T-cell (primary cell): ENCODE measurements around the gene LSG1. TPM values are rescaled to one million over a fixed set of nuclear protein-coding genes. Genes with fewer than 3 reads are reported as not detected.

Experiments used
- ATAC-seq, 4 experiments: fragments of 200-7000 bp in 3 of 4; fragments of 150-1000 bp in 1 of 4; cut with Tn5 transposase; replicated peaks in 1 of 4; 1 replicate in 3 of 4; 2 replicates in 1 of 4; pipeline ENCODE4 v1.10.0; 2021; ENCODE audit warnings: moderate library complexity in 3 of 4, mild to moderate bottlenecking in 2 of 4, moderate number of reproducible peaks in 1 of 4
- CTCF ChIA-PET, 2 donors: fragments of 300-600 bp; sonication (Branson Sonifier 250); formaldehyde crosslinking; loops; one replicate each; lab custom pipeline; 2022; ENCODE audit warnings: antibody characterized with exemption in 2 of 2; lab: Charles Lee
- POLR2A ChIA-PET, 2 donors: fragments of 300-600 bp; sonication (Branson Sonifier 250); formaldehyde crosslinking; loops; one replicate each; lab custom pipeline; 2022; ENCODE audit warnings: antibody characterized with exemption in 2 of 2; lab: Charles Lee
- DNase-seq, 35 experiments: peaks; one replicate each; pipeline versions ENCODE4 v3.0.0 to v3.0.0-alpha.2; 2013 to 2023
- H3K27ac ChIP-seq: one replicate; pipeline ENCODE4 v1.5.1; 2013; ENCODE audit warnings: low read length
- H3K27me3 ChIP-seq, 2 experiments: replicated peaks in 1 of 2; 1 replicate in 1 of 2; 2 replicates in 1 of 2; pipeline versions ENCODE4 v1.6.1 to v1.7.0; 2013; ENCODE audit warnings: low read length in 1 of 2, mixed read lengths in 1 of 2; ENCODE audit not compliant: control insufficient read depth in 2 of 2, insufficient read depth in 2 of 2; ENCODE audit errors: extremely low read depth in 1 of 2
- H3K36me3 ChIP-seq, 2 donors: 1 replicate in 1 of 2; 2 replicates in 1 of 2; pipeline versions ENCODE4 v1.6.1 to v1.7.0; 2013; ENCODE audit warnings: low read length in 1 of 2; ENCODE audit not compliant: control insufficient read depth in 2 of 2, insufficient read depth in 1 of 2; ENCODE audit errors: extremely low read depth in 1 of 2
- H3K4me1 ChIP-seq, 2 experiments: 1 replicate in 1 of 2; 2 replicates in 1 of 2; pipeline versions ENCODE4 v1.6.1 to v1.7.0; 2013; ENCODE audit warnings: low read length in 2 of 2, mixed read lengths in 1 of 2; ENCODE audit not compliant: insufficient read depth in 2 of 2, control insufficient read depth in 1 of 2; ENCODE audit errors: extremely low read depth in 1 of 2
- H3K4me3 ChIP-seq, 2 donors: 1 replicate in 1 of 2; 2 replicates in 1 of 2; pipeline versions ENCODE4 v1.5.1 to v1.7.0; 2013; ENCODE audit warnings: mild to moderate bottlenecking in 2 of 2, low read length in 1 of 2, moderate library complexity in 1 of 2; ENCODE audit not compliant: control insufficient read depth in 1 of 2; ENCODE audit errors: extremely low read depth in 1 of 2
- H3K9me3 ChIP-seq: 2 replicates; pipeline ENCODE4 v1.7.0; 2013
- H3K27ac Mint-ChIP-seq, 2 donors: one replicate each; pipeline ENCODE4 v1.8.0; 2020 to 2021; ENCODE audit warnings: mild to moderate bottlenecking in 2 of 2, mixed read lengths in 2 of 2
- H3K27me3 Mint-ChIP-seq, 2 donors: one replicate each; pipeline ENCODE4 v1.8.0; 2021 to 2022; ENCODE audit warnings: mixed read lengths in 2 of 2
- H3K36me3 Mint-ChIP-seq: one replicate; pipeline ENCODE4 v1.8.0; 2021; ENCODE audit warnings: mixed read lengths
- H3K4me1 Mint-ChIP-seq, 3 donors: one replicate each; pipeline ENCODE4 v1.8.0; 2020 to 2022; ENCODE audit warnings: mixed read lengths in 3 of 3, mild to moderate bottlenecking in 1 of 3
- H3K4me3 Mint-ChIP-seq, 3 donors: one replicate each; pipeline ENCODE4 v1.8.0; 2020 to 2022; ENCODE audit warnings: mild to moderate bottlenecking in 3 of 3, mixed read lengths in 3 of 3, moderate library complexity in 3 of 3
- H3K9me3 Mint-ChIP-seq, 3 donors: one replicate each; pipeline ENCODE4 v1.8.0; 2020 to 2022; ENCODE audit warnings: mixed read lengths in 3 of 3
- WGBS: methylation state at CpG from one replicate; pipeline ENCODE4 v1.1.5; 2013; ENCODE audit warnings: missing lambda C conversion rate; ENCODE audit not compliant: insufficient coverage; 5-methylcytosine and 5-hydroxymethylcytosine counted together
- total RNA-seq, 35 experiments: library from RNA in 6 of 35; stranded (reverse) in 6 of 35; fragments of 120-200 nt in 1 of 35; gene quantifications; one replicate each; pipeline versions ENCODE4 v1.2.1 to v1.2.4 and lab custom pipeline; 2013 to 2026

LSG1 gene
- total RNA-seq, 5 donors from 2014 or later (not counting 1 experiment from before 2014, with no cell fraction given): 40.0 to 83.5 (median 49.5) TPM

GRCh38 chr3:194598771-194599557 is 73.0 kb downstream of the LSG1 start:
- Histone ChIP-seq H3K9me3 (no peaks in the 10 kb centered on the region), H3K36me3 (no peaks in the 10 kb centered on the region), H3K27ac (no peak overlapping the region), H3K4me3 (no peak overlapping the region), H3K27me3 (no peaks in the 10 kb centered on the region), H3K4me1 (no peaks in the 10 kb centered on the region)
- ChIA-PET CTCF (no interaction called here), POLR2A (no interaction called here)
- WGBS: 91% methylated on average over 19 of the region's 25 CpGs
- Mint-ChIP-seq H3K4me3 (no peak overlapping the region), H3K27me3 (no peaks in the 10 kb centered on the region), H3K27ac (no peak overlapping the region), H3K36me3 (no peaks in the 10 kb centered on the region), H3K9me3 (no peaks in the 10 kb centered on the region), H3K4me1 (peaks cover 4 to 7% (median 5%) of the 10 kb centered on the region in 3 donors)
- no peak for ATAC-seq
- no peak for DNase-seq

- Histone ChIP-seq H3K4me3 (no peak overlapping the region), H3K9me3 (no peaks in the 10 kb centered on the region), H3K27me3 (no peaks in the 10 kb centered on the region), H3K36me3 (no peaks in the 10 kb centered on the region), H3K27ac (no peak overlapping the region), H3K4me1 (no peaks in the 10 kb centered on the region)
- Mint-ChIP-seq H3K27ac (no peak overlapping the region), H3K4me1 (peaks cover 4 to 7% (median 5%) of the 10 kb centered on the region in 3 donors), H3K9me3 (no peaks in the 10 kb centered on the region), H3K27me3 (no peaks in the 10 kb centered on the region), H3K36me3 (no peaks in the 10 kb centered on the region), H3K4me3 (no peak overlapping the region)
- ATAC-seq (no peak), DNase-seq (no peak)
- ChIA-PET CTCF (interaction anchor here in 1 of 2 donors (0.8 kb wide), 1 partner anchor 130 kb away, joined by 3 read pairs; no protein-coding TSS in a partner anchor), POLR2A (no interaction called here)
- 83% methylated on average over 2 of the region's 5 CpGs for WGBS
Measured at GRCh38 chr3:194596906-194597305, 75.1 kb downstream of the LSG1 start.

- no peaks in the 10 kb centered on the region for H3K9me3 Mint-ChIP-seq
- H3K9me3 ChIP-seq: no peaks in the 10 kb centered on the region
- H3K4me1 Mint-ChIP-seq: peaks cover 4 to 7% (median 5%) of the 10 kb centered on the region in 3 donors
- DNase-seq: no peak
- no peak overlapping the region for H3K4me3 Mint-ChIP-seq
- no peak for ATAC-seq
- no peaks in the 10 kb centered on the region for H3K27me3 ChIP-seq
- no peaks in the 10 kb centered on the region for H3K36me3 ChIP-seq
- ChIA-PET POLR2A (no interaction called here), CTCF (interaction anchor here (0.6 to 1.0 kb wide), 7 partner anchors 27 to 249 kb away, joined by 3 to 5 read pairs (median 3); no protein-coding TSS in a partner anchor)
- 95% methylated on average over 7 of the region's 10 CpGs for WGBS
- no peaks in the 10 kb centered on the region for H3K27me3 Mint-ChIP-seq
- no peak overlapping the region for H3K27ac ChIP-seq
- H3K27ac Mint-ChIP-seq: no peak overlapping the region
- H3K4me1 ChIP-seq: no peaks in the 10 kb centered on the region
- H3K4me3 ChIP-seq: no peak overlapping the region
- no peaks in the 10 kb centered on the region for H3K36me3 Mint-ChIP-seq
Measured at GRCh38 chr3:194592798-194593752, 78.9 kb downstream of the LSG1 start.

Other genes starting within 250 kb of the LSG1 start
- gene ATP13A3, start 185.2 kb downstream of the LSG1 start, total RNA-seq: 10 to 100 TPM; 48.1 to 71.7 (median 52.0) TPM
- 1 to 10 TPM; 1.6 to 3.3 (median 2.3) TPM for gene TMEM44, start 38.8 kb downstream of the LSG1 start, total RNA-seq
- 10 to 100 TPM in 2 of 5 donors, 1 to 10 TPM in 3; 2.2 to 14.2 (median 8.1) TPM for gene FAM43A, start 13.7 kb upstream of the LSG1 start, total RNA-seq